Stimulated activated CD8-positive, alpha-beta memory T cell treated with anti-CD3 and anti-CD28 coated beads, Interleukin-4, amount 100 ng/mL, for 1 hour (primary cell): ENCODE data around the gene SPON1.
"Not testable (repeated sequence)": the region's sequence is repeated elsewhere in the genome, so short reads cannot be mapped to it uniquely, and the experiment has no call there.

Source experiments
- DNase-seq, 2 donors: peaks; one replicate each; pipeline ENCODE4 v3.0.0-alpha.2; 2020; ENCODE audit warnings: low read depth in 2 of 2, low spot score in 1 of 2

The SPON1 gene

GRCh38 chr11:13983081-13983751 lies 20.7 kb downstream of the SPON1 start:
- DNase-seq, result no peak

GRCh38 chr11:13984616-13985450 lies 22.3 kb downstream of the SPON1 start:
- DNase-seq, result no peak

DNA sequence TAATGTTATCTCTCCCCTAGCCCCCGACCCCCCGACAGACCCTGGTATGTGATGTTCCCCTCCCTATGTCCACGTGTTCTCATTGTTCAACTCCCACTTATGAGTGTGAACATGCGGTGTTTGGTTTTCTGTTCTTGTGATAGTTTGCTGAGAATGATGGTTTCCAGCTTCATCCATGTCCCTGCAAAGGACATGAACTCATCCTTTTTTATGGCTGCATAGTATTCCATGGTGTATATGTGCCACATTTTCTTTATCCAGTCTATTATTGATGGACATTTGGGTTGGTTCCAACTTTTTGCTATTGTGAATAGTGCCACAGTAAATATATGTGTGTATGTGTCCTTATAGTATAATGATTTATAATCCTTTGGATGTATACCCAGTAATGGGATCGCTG lies 24.2 kb downstream of the SPON1 start:
- DNase-seq, result not testable (repeated sequence)

- not testable (repeated sequence) for DNase-seq
Measured at GRCh38 chr11:13992158-13992856, 29.8 kb downstream of the SPON1 start.

DNA sequence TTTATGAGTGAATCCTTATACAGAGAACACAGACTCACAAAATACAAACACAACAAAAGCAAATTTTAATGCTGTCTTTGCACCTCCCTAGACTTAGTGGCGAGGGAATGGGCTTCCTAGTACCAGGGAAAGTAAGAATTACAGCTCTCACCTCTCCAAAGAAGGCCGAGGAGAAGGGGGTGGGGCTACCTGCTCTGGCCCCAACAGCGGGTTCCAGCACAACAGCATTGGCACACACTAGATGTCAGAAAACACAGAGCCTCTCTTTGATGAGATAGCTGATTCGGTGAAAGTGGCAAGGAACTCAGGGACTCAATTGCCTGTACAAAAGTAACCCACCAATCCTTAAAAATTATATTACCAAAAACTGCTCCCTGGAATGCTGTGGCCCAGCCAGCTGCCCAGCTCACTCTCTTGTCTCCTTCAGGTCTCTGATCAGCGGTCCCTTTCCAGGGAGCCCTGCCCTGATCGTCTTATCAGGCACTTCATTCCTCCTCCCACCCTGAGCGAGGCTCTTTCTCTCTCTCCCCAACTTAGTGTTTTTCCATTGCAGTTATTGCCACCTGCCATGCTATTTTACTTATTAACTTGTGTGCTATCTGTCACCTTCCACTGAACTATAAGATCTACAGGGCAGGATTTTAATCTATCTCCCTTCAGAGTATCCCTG lies 30.7 kb downstream of the SPON1 start:
- no peak for DNase-seq

GRCh38 chr11:13997881-13998280 lies 35.4 kb downstream of the SPON1 start:
- DNase-seq, result no peak

DNA sequence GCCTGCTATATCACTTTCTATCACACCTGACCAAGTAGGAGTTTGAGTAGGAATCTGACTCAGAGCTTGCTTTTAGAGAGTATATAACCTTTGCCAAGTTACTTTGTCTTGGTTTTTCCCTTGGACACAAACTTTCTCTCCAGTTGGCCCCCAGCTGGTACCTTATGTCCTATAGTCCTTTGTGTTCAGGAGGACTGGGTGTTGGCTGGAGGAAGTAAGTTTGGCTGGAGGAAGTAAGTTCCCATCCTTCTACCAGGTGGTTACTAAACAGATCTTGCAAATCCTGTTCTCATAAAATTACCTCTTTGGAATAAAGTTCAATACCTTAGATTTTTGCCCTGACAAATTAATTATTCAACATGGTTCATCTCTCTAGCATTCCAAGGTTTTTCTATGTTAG lies 37.2 kb downstream of the SPON1 start:
- DNase-seq, result no peak

- DNase-seq, result no peak
Measured at GRCh38 chr11:14001597-14001996, 39.1 kb downstream of the SPON1 start.

GRCh38 chr11:14007566-14007965 lies 45.0 kb downstream of the SPON1 start:
- DNase-seq, result no peak

- no peak for DNase-seq
Measured at GRCh38 chr11:14010665-14011064, 48.1 kb downstream of the SPON1 start.

DNA sequence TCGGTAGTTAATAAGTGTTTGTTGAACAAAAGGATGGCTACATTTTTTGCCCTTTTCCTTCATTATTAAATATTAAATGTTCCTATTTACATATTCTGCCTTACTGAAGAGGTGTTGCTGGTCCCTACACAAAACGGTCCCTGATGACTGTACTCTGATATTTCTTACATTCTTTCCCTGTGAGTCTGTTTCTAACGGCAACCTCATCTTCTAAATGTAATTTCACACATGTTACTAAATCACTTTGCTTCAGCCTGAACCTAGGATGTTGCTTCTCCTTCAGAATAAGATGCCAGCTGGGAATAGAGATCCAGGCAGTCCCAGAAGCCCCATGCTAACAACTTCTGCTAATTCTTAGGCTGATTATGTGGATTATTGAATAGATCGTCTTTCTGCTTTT lies 50.3 kb downstream of the SPON1 start:
- no peak for DNase-seq

- no peak for DNase-seq
Measured at GRCh38 chr11:14015711-14016110, 53.2 kb downstream of the SPON1 start.

DNA sequence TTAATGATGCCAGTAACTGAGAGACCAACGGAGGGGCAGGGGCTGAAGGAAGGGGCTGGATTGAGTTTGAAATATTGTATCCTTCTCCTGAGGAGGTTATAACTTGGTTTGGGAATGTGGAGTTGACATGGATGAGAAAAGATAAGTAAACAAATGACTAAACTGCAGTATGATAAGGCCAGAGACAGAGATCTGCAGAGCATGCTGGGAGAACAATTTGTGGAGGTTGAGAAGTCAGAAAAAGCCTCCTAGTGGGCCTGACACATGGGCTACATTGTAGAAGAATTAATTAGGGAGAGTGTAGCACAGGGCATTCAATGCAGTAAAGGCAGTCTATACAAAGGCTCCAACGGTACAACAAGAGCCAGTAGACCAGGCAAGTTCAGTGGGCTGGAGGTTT lies 55.9 kb downstream of the SPON1 start:
- DNase-seq, result no peak

- DNase-seq, result no peak
Measured at GRCh38 chr11:14021738-14022137, 59.2 kb downstream of the SPON1 start.

DNA sequence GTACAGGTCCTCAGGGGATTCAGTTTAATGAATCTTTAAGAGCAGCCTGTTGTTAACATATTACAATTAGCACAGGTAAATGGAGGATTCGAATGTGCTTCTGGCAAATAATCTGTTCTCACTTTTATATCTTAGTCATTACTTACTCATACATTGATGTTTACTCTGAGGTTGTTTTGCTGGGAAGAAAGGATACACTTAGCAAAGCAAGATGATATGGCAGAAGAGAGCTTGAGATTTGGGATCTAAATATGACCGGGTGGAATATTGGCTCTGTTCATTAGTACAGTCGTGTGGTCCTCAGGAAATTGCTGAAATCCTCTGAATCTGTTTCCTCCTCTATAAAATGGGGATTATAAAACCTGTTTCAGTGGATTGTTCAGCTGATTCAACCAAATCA lies 59.7 kb downstream of the SPON1 start:
- DNase-seq, result no peak

DNA sequence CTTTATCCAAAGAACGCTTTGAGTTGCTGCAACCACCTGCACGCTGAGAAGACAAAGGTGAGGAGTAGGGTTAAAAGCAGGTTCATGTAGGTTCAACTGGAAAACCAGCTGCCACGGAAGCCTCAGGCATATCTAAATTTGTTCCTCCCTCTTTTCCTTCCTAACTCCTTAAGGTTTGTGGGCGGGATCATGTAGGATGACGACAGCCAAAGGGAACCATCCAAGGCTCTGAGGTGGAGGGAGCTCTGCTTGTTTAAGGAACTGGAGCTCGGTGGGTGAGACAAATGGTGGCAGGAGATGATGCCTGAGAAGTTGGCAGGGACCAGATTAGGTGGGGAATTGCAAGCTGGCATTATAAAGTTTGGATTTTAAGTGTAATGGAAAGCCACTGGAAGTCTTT lies 60.3 kb downstream of the SPON1 start:
- DNase-seq, result no peak

GRCh38 chr11:14026961-14027360 lies 64.4 kb downstream of the SPON1 start:
- DNase-seq, result no peak

DNA sequence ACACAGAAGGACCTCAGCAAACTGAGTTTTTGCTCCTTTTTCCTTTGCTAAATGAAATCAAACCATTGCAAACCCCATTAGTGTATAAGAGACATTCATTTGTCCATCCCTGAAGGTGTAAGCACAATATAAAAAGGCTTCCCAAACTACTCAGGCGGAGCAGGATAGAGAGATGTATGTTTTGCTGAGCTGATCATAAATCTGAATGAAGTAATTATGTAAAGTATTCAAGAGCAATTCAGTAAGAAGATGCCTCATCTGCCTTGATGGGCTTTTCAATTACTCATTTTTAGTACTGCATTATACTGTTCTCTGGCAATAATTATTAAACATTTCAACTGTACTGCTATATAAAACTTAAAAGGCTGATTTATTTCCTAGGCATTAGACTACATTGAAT lies 65.0 kb downstream of the SPON1 start:
- no peak for DNase-seq

GRCh38 chr11:14029440-14029839 lies 66.9 kb downstream of the SPON1 start:
- DNase-seq, result no peak

- no peak for DNase-seq
Measured at GRCh38 chr11:14029971-14030920, 67.7 kb downstream of the SPON1 start.
